Measurements from ENCODE around the gene SORBS1.

Gene SORBS1

GRCh38 chr10:95414844-95415485, 146.2 kb downstream of the SORBS1 start:
- Histone ChIP-seq H2AFZ (ENCODE audit: low read depth) (no peak overlapping the region), H4K20me1 (ENCODE audit: insufficient read depth) (no peaks in the 10 kb centered on the region), H3K4me3 (IDR thresholded peaks at IDR 0.05; ENCODE audit: insufficient read depth, low read depth, low read length) (no peak overlapping the region), H3K79me2 (ENCODE audit: insufficient read depth, low read depth) (no peaks in the 10 kb centered on the region), H3K4me2 (no peak overlapping the region), H3K4me1 (ENCODE audit: low read depth, poor library complexity, severe bottlenecking) (no peaks in the 10 kb centered on the region), H3K27me3 (ENCODE audit: insufficient read depth, low read depth) (no peaks in the 10 kb centered on the region), H3K27ac (no peak overlapping the region), H3K9ac (no peak overlapping the region), H3K36me3 (ENCODE audit: insufficient read depth) (no peaks in the 10 kb centered on the region)
- no peak for TF ChIP-seq CTCF (conservative IDR thresholded peaks at IDR 0.05; ENCODE audit: low read depth, low read length)

GRCh38 chr10:95414016-95414830, 146.9 kb downstream of the SORBS1 start:
- H3K4me3 ChIP-seq (IDR thresholded peaks at IDR 0.05; ENCODE audit: insufficient read depth, low read depth, low read length) = no peak overlapping the region
- H3K4me1 ChIP-seq (ENCODE audit: low read depth, poor library complexity, severe bottlenecking) = no peaks in the 10 kb centered on the region

GRCh38 chr10:95413588-95413987, 147.6 kb downstream of the SORBS1 start:
- no peaks in the 10 kb centered on the region for H3K36me3 ChIP-seq (ENCODE audit: insufficient read depth)
- no peak overlapping the region for H3K9ac ChIP-seq
- H3K27ac ChIP-seq = no peak overlapping the region
- no peak for TF ChIP-seq CTCF (conservative IDR thresholded peaks at IDR 0.05; ENCODE audit: low read depth, low read length)
- no peaks in the 10 kb centered on the region for H3K27me3 ChIP-seq (ENCODE audit: insufficient read depth, low read depth)
- H3K4me1 ChIP-seq (ENCODE audit: low read depth, poor library complexity, severe bottlenecking) = no peaks in the 10 kb centered on the region
- no peak overlapping the region for H2AFZ ChIP-seq (ENCODE audit: low read depth)
- no peak overlapping the region for H3K4me3 ChIP-seq (IDR thresholded peaks at IDR 0.05; ENCODE audit: insufficient read depth, low read depth, low read length)
- no peaks in the 10 kb centered on the region for H4K20me1 ChIP-seq (ENCODE audit: insufficient read depth)
- no peak overlapping the region for H3K4me2 ChIP-seq
- no peaks in the 10 kb centered on the region for H3K79me2 ChIP-seq (ENCODE audit: insufficient read depth, low read depth)

More at GRCh38 chr10:95414016-95414830, 146.9 kb downstream of the SORBS1 start:
- H4K20me1 ChIP-seq (ENCODE audit: insufficient read depth) = no peaks in the 10 kb centered on the region
- no peak overlapping the region for H3K4me2 ChIP-seq
- H3K9ac ChIP-seq = no peak overlapping the region
- no peaks in the 10 kb centered on the region for H3K36me3 ChIP-seq (ENCODE audit: insufficient read depth)
- H3K27me3 ChIP-seq (ENCODE audit: insufficient read depth, low read depth) = no peaks in the 10 kb centered on the region
- no peaks in the 10 kb centered on the region for H3K79me2 ChIP-seq (ENCODE audit: insufficient read depth, low read depth)
- H3K27ac ChIP-seq = no peak overlapping the region
- no peak overlapping the region for H2AFZ ChIP-seq (ENCODE audit: low read depth)
- no peak for TF ChIP-seq CTCF (conservative IDR thresholded peaks at IDR 0.05; ENCODE audit: low read depth, low read length)

GRCh38 chr10:95411635-95412034, 149.5 kb downstream of the SORBS1 start:
- H3K9ac ChIP-seq = no peak overlapping the region

More at GRCh38 chr10:95411635-95412034, 149.5 kb downstream of the SORBS1 start:
- Histone ChIP-seq H3K4me2 (no peak overlapping the region), H3K27ac (no peak overlapping the region), H3K4me3 (IDR thresholded peaks at IDR 0.05; ENCODE audit: insufficient read depth, low read depth, low read length) (no peak overlapping the region), H3K27me3 (ENCODE audit: insufficient read depth, low read depth) (no peaks in the 10 kb centered on the region), H3K79me2 (ENCODE audit: insufficient read depth, low read depth) (no peaks in the 10 kb centered on the region), H4K20me1 (ENCODE audit: insufficient read depth) (no peaks in the 10 kb centered on the region), H3K36me3 (ENCODE audit: insufficient read depth) (no peaks in the 10 kb centered on the region), H3K4me1 (ENCODE audit: low read depth, poor library complexity, severe bottlenecking) (no peaks in the 10 kb centered on the region), H2AFZ (ENCODE audit: low read depth) (no peak overlapping the region)
- no peak for TF ChIP-seq CTCF (conservative IDR thresholded peaks at IDR 0.05; ENCODE audit: low read depth, low read length)

Data from KMS-11 (cell line).